Neural cell (in vitro differentiated cells): ENCODE results near the gene PAK2.

Experiments
- EZH2 ChIP-seq: fragments of 200-600, 300-800 bp; shearing (Covaris generic), sonication (generic); IDR thresholded peaks from 2 replicates; pipeline ENCODE4 v1.6.1; 2014; ENCODE audit warnings: antibody characterized with exemption, low read length, borderline replicate concordance, mild to moderate bottlenecking; ENCODE audit not compliant: insufficient read depth, poor library complexity, severe bottlenecking
- POLR2AphosphoS5 ChIP-seq: IDR thresholded peaks from 2 replicates; pipeline ENCODE4 v1.6.1; 2012
- TF ChIP-seq, protein P1 (sequence below): fragments of 450-650 bp; IDR thresholded peaks from 2 replicates; pipeline ENCODE4 v1.5.1; 2014; ENCODE audit warnings: antibody characterized with exemption, mild to moderate bottlenecking, moderate library complexity; ENCODE audit not compliant: poor library complexity, severe bottlenecking

DNA sequence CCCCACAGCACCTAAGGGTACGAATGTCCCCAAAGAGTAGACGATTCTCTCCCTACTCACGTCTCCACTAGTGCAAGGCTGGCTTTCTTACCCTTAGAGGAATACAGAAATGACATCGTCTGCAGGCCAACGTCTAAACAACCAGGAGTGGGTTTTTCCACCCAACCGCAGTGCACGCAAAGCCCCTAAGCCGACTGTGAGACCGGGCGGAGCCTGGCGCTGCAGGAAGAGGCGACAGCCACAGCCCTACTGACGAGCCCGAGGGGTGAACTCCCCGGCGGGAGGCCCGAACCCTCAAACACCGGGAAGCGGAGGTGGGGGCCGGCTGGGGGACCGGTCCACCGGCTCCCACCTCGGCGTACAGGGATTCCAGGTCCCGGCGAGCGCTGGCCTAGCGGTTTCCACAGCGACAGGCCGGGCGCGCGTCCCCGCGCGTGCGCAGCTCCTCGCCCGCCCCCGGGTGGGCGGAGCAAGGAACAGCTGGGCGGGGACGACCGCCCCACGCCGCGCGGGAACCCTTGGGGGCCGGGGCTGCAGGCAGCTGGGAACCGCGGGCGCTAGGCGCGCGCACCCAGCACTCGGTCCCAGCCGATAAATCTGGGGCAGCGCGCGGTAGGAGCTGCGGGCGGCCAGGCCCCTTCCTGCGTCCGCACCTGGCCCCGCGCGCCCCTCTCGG, 27.7 kb upstream of the PAK2 start, which contains the start of the genes CEP19 and PIGX:
- TF ChIP-seq POLR2AphosphoS5 (peak; percentile 80), EZH2 (no peak)
- TF ChIP-seq, protein P1, sequence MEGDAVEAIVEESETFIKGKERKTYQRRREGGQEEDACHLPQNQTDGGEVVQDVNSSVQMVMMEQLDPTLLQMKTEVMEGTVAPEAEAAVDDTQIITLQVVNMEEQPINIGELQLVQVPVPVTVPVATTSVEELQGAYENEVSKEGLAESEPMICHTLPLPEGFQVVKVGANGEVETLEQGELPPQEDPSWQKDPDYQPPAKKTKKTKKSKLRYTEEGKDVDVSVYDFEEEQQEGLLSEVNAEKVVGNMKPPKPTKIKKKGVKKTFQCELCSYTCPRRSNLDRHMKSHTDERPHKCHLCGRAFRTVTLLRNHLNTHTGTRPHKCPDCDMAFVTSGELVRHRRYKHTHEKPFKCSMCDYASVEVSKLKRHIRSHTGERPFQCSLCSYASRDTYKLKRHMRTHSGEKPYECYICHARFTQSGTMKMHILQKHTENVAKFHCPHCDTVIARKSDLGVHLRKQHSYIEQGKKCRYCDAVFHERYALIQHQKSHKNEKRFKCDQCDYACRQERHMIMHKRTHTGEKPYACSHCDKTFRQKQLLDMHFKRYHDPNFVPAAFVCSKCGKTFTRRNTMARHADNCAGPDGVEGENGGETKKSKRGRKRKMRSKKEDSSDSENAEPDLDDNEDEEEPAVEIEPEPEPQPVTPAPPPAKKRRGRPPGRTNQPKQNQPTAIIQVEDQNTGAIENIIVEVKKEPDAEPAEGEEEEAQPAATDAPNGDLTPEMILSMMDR: no peak
